Endothelial cell of umbilical vein (primary cell): Measurements from ENCODE around the gene PSMC1. TPM values are rescaled to one million over a fixed set of nuclear protein-coding genes. Genes with fewer than 3 reads are reported as not detected.

Source experiments
- BruUV-seq: library from RNA; stranded (reverse); fragments of 400-500 nt; replicated peaks from 2 replicates; lab custom pipeline; 2021; lab: Mats Ljungman, UMichigan
- CTCF ChIA-PET: fragments of 300-600, 350-600 bp; sonication (Branson Sonifier 250); formaldehyde crosslinking; loops from one replicate; lab custom pipeline; 2021; ENCODE audit warnings: antibody characterized with exemption, inconsistent platforms; lab: Charles Lee
- POLR2A ChIA-PET: fragments of 300-600, 350-600 bp; sonication (Branson Sonifier 250); formaldehyde crosslinking; loops from one replicate; lab custom pipeline; 2021; ENCODE audit warnings: antibody characterized with exemption, inconsistent platforms; lab: Charles Lee
- DNase-seq: peaks from one replicate; pipeline ENCODE4 v3.0.0-alpha.2; 2011; ENCODE audit warnings: low read depth, low spot score
- FAIRE-seq: peaks from 2 replicates; lab custom pipeline; 2011; peaks lifted over from hg19 to GRCh38; lab: Jason Lieb, UNC
- H2AFZ ChIP-seq: 2 replicates; pipeline ENCODE4 v1.6.0; 2012; ENCODE audit warnings: low read depth, low read length, control low read depth, inconsistent platforms
- H3K27ac ChIP-seq: 2 replicates; pipeline ENCODE4 v1.5.1; 2011; ENCODE audit warnings: low read depth, mild to moderate bottlenecking, control low read depth, low read length, moderate library complexity; ENCODE audit not compliant: insufficient read depth
- H3K27me3 ChIP-seq, 2 experiments: 2 replicates each; pipeline versions ENCODE4 v1.6.0 to v1.6.1; 2011; ENCODE audit warnings: low read length in 2 of 2, mixed read lengths in 1 of 2; ENCODE audit not compliant: control insufficient read depth in 2 of 2, insufficient read depth in 2 of 2
- H3K36me3 ChIP-seq, 2 experiments: 2 replicates in 1 of 2; 3 replicates in 1 of 2; pipeline ENCODE4 v1.5.1; 2011; ENCODE audit warnings: low read length in 2 of 2, mild to moderate bottlenecking in 1 of 2, moderate library complexity in 1 of 2; ENCODE audit not compliant: control insufficient read depth in 2 of 2, insufficient read depth in 2 of 2; ENCODE audit errors: extremely low read depth in 1 of 2
- H3K4me1 ChIP-seq: 3 replicates; pipeline ENCODE4 v1.5.1; 2011; ENCODE audit warnings: mild to moderate bottlenecking, low read length; ENCODE audit not compliant: control insufficient read depth, insufficient read depth; ENCODE audit errors: extremely low read depth
- H3K4me2 ChIP-seq: 2 replicates; pipeline ENCODE4 v1.6.1; 2011; ENCODE audit warnings: low read length, control low read depth, mixed read lengths; ENCODE audit not compliant: insufficient read depth
- H3K4me3 ChIP-seq, 3 experiments: fragments of 200-600 bp in 1 of 3; sonication (generic), shearing (Covaris generic) in 1 of 3; replicated peaks in 1 of 3; 2 replicates each; pipeline ENCODE4 v1.5.1; 2011 to 2016; ENCODE audit warnings: control low read depth in 3 of 3, low read length in 3 of 3, mild to moderate bottlenecking in 2 of 3, inconsistent platforms in 1 of 3, low read depth in 1 of 3, moderate library complexity in 1 of 3; ENCODE audit not compliant: insufficient read depth in 1 of 3
- H3K79me2 ChIP-seq: 2 replicates; pipeline ENCODE4 v1.6.0; 2012; ENCODE audit warnings: low read length, inconsistent platforms; ENCODE audit not compliant: control insufficient read depth, insufficient read depth
- H3K9ac ChIP-seq: replicated peaks from 2 replicates; pipeline ENCODE3; 2011; ENCODE audit warnings: low read length, control low read depth; ENCODE audit not compliant: insufficient read depth; ENCODE audit errors: extremely low read depth
- H3K9me1 ChIP-seq: replicated peaks from 3 replicates; pipeline ENCODE4 v1.6.0; 2011; ENCODE audit warnings: mild to moderate bottlenecking, low read length; ENCODE audit not compliant: control insufficient read depth, insufficient read depth; ENCODE audit errors: extremely low read depth
- H3K9me3 ChIP-seq: replicated peaks from 2 replicates; pipeline ENCODE4 v1.5.1; 2012; ENCODE audit warnings: low read length, inconsistent platforms; ENCODE audit not compliant: control insufficient read depth, insufficient read depth
- H4K20me1 ChIP-seq: replicated peaks from 2 replicates; pipeline ENCODE3; 2011; ENCODE audit warnings: mild to moderate bottlenecking, low read length; ENCODE audit not compliant: control insufficient read depth, insufficient read depth; ENCODE audit errors: extremely low read depth
- CTCF ChIP-seq, 2 donors: IDR thresholded peaks; 1 replicate in 1 of 2; 2 replicates in 1 of 2; pipeline ENCODE4 v1.5.1; 2011; ENCODE audit warnings: low read length in 2 of 2, mild to moderate bottlenecking in 2 of 2, moderate library complexity in 2 of 2, control low read depth in 1 of 2, inconsistent platforms in 1 of 2, low read depth in 1 of 2; ENCODE audit not compliant: insufficient read depth in 1 of 2; ENCODE audit errors: extremely low read depth in 1 of 2
- EZH2 ChIP-seq: IDR thresholded peaks from 2 replicates; pipeline ENCODE4 v1.6.1; 2012; ENCODE audit warnings: borderline replicate concordance, low read depth, mild to moderate bottlenecking, moderate library complexity, low read length, inconsistent platforms; ENCODE audit not compliant: severe bottlenecking
- FOS ChIP-seq: IDR thresholded peaks from 2 replicates; pipeline ENCODE4 v1.6.1; 2011; ENCODE audit warnings: mild to moderate bottlenecking, low read length, moderate library complexity, borderline replicate concordance; ENCODE audit not compliant: insufficient read depth
- GATA2 ChIP-seq: IDR thresholded peaks from 2 replicates; pipeline ENCODE4 v1.7.0; 2011; ENCODE audit warnings: low read depth, mild to moderate bottlenecking, moderate library complexity, mixed read lengths, low read length; ENCODE audit not compliant: insufficient read length, insufficient read depth
- JUN ChIP-seq: IDR thresholded peaks from 2 replicates; pipeline ENCODE4 v1.6.1; 2011; ENCODE audit warnings: borderline replicate concordance, low read depth; ENCODE audit not compliant: insufficient read length, insufficient read depth
- MAX ChIP-seq: IDR thresholded peaks from 2 replicates; pipeline ENCODE4 v1.6.1; 2011; ENCODE audit not compliant: insufficient read depth, insufficient read length
- MYC ChIP-seq: IDR thresholded peaks from one replicate; pipeline ENCODE4 v1.6.1; 2011; ENCODE audit warnings: mild to moderate bottlenecking, low read depth, low read length
- POLR2A ChIP-seq: IDR thresholded peaks from 2 replicates; pipeline ENCODE4 v1.6.1; 2012; ENCODE audit warnings: low read depth, mild to moderate bottlenecking, control low read depth, low read length
- POLR2AphosphoS5 ChIP-seq: IDR thresholded peaks from 2 replicates; pipeline ENCODE4 v1.6.1; 2012; ENCODE audit warnings: low read depth, mild to moderate bottlenecking, control low read depth, low read length, moderate library complexity; ENCODE audit not compliant: insufficient read depth
- dilution Hi-C: fragments of 300-500 bp; cut with MboI; formaldehyde crosslinking; loops from one replicate; pipeline ENCODE4 v1.15.0; 2019; ENCODE audit warnings: low sequenced_read_pairs; ENCODE audit not compliant: extremely low pct_ligation_motif_present
- intact Hi-C: fragments of 100-400 bp; cut with micrococcal nuclease; formaldehyde crosslinking; loops from one replicate; pipeline ENCODE4 v1.10.0; 2022
- polyA plus RNA-seq, 4 experiments: library from polyadenylated mRNA; depleted of rRNA in 3 of 4; stranded (reverse) in 3 of 4; unstranded in 1 of 4; fragments of >200 nt; gene quantifications; 2 replicates each; pipeline versions ENCODE4 v1.2.1 to v1.2.3, GENCODE V29; 2011 to 2012; ENCODE audit warnings: missing spikeins in 1 of 4
- total RNA-seq: library from RNA; stranded (reverse); gene quantifications from 2 replicates; pipeline ENCODE4 v1.2.3, GENCODE V29; 2021

Gene PSMC1
- total and polyA plus RNA-seq, 2 donors (not counting 3 experiments of a cell fraction or from before 2014, with no cell fraction given), result 77.4 to 129 TPM

GRCh38 chr14:90308561-90308960 is 52.2 kb downstream of the PSMC1 start:
- no peaks in the 10 kb centered on the region for H3K79me2 ChIP-seq
- H3K27me3 ChIP-seq, result no peaks in the 10 kb centered on the region
- intact Hi-C loops (no loop called here), dilution Hi-C loops (no loop called here)
- ChIA-PET CTCF (no interaction called here), POLR2A (no interaction called here)
- H2AFZ ChIP-seq, result no peak overlapping the region
- H3K27ac ChIP-seq, result no peak overlapping the region
- TF ChIP-seq MAX (no peak), FOS (no peak)
- H3K9me3 ChIP-seq, result no peaks in the 10 kb centered on the region
- no peaks in the 10 kb centered on the region for H3K9me1 ChIP-seq
- no peak for FAIRE-seq
- no peak overlapping the region for H3K4me3 ChIP-seq
- H3K4me2 ChIP-seq, result no peak overlapping the region
- H3K9ac ChIP-seq, result no peak overlapping the region
- no peak for DNase-seq
- H3K4me1 ChIP-seq, result no peaks in the 10 kb centered on the region
- BruUV-seq, result no TSS peak
- peaks cover 0 to 12% of the 10 kb centered on the region in 2 experiments for H3K36me3 ChIP-seq
- no peaks in the 10 kb centered on the region for H4K20me1 ChIP-seq

- ChIA-PET CTCF (interaction anchor here (1.3 to 2.2 kb wide), 3 partner anchors 28 to 444 kb away, joined by 3 to 8 read pairs (median 4); no protein-coding TSS in a partner anchor), POLR2A (no interaction called here)
- Histone ChIP-seq H3K9me3 (no peaks in the 10 kb centered on the region), H3K79me2 (peaks cover 6% of the 10 kb centered on the region), H3K4me3 (no peak overlapping the region), H3K9ac (no peak overlapping the region), H3K36me3 (peaks cover 0 to 6% of the 10 kb centered on the region in 2 experiments), H2AFZ (no peak overlapping the region), H3K9me1 (no peaks in the 10 kb centered on the region), H3K27ac (no peak overlapping the region), H3K4me1 (no peaks in the 10 kb centered on the region), H3K4me2 (no peak overlapping the region), H3K27me3 (no peaks in the 10 kb centered on the region), H4K20me1 (no peaks in the 10 kb centered on the region)
- TF ChIP-seq CTCF (IDR thresholded peaks at IDR 0.05; ENCODE audit: extremely low read depth in 1 of 2, insufficient read depth in 1 of 2, low read depth in 1 of 2, low read length in 2 of 2), result no peak
- no peak for TF ChIP-seq POLR2AphosphoS5
- TF ChIP-seq GATA2, result no peak
- no peak for TF ChIP-seq POLR2A
- TF ChIP-seq FOS, result no peak
- TF ChIP-seq MYC, result no peak
- TF ChIP-seq MAX, result no peak
- TF ChIP-seq EZH2, result no peak
- no peak for TF ChIP-seq JUN
- intact Hi-C loops, result no loop called here
- dilution Hi-C loops, result no loop called here
- FAIRE-seq, result no peak
- DNase-seq, result no peak
- BruUV-seq, result no TSS peak
Observed at GRCh38 chr14:90317286-90317685, 60.9 kb downstream of the PSMC1 start.
